ENCODE results near the gene SBF1. TPM values are rescaled to one million over a fixed set of nuclear protein-coding genes. Genes with fewer than 3 reads are reported as not detected.

The SBF1 gene
- total and polyA plus RNA-seq, 2 of the 13 experiments (the other 11 are each of a cell fraction or from before 2014, with no cell fraction given): 31.7 to 40.9 TPM

GRCh38 chr22:50498322-50498890 is 23.6 kb upstream of the SBF1 start (continued):
- TF ChIP-seq, protein P1, sequence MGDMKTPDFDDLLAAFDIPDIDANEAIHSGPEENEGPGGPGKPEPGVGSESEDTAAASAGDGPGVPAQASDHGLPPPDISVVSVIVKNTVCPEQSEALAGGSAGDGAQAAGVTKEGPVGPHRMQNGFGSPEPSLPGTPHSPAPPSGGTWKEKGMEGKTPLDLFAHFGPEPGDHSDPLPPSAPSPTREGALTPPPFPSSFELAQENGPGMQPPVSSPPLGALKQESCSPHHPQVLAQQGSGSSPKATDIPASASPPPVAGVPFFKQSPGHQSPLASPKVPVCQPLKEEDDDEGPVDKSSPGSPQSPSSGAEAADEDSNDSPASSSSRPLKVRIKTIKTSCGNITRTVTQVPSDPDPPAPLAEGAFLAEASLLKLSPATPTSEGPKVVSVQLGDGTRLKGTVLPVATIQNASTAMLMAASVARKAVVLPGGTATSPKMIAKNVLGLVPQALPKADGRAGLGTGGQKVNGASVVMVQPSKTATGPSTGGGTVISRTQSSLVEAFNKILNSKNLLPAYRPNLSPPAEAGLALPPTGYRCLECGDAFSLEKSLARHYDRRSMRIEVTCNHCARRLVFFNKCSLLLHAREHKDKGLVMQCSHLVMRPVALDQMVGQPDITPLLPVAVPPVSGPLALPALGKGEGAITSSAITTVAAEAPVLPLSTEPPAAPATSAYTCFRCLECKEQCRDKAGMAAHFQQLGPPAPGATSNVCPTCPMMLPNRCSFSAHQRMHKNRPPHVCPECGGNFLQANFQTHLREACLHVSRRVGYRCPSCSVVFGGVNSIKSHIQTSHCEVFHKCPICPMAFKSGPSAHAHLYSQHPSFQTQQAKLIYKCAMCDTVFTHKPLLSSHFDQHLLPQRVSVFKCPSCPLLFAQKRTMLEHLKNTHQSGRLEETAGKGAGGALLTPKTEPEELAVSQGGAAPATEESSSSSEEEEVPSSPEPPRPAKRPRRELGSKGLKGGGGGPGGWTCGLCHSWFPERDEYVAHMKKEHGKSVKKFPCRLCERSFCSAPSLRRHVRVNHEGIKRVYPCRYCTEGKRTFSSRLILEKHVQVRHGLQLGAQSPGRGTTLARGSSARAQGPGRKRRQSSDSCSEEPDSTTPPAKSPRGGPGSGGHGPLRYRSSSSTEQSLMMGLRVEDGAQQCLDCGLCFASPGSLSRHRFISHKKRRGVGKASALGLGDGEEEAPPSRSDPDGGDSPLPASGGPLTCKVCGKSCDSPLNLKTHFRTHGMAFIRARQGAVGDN (CRISPR knock-in tag; IDR thresholded peaks at IDR 0.05): peak; percentile 56
- TF ChIP-seq YY1 (IDR thresholded peaks at IDR 0.05; ENCODE audit: insufficient read depth, insufficient replicate concordance, low read depth, low read length) (peak; percentile 17), ZNF879 (CRISPR knock-in tag; IDR thresholded peaks at IDR 0.05) (peak; percentile 59; the same call in 1 of the 2 replicates), CAMTA2 (CRISPR knock-in tag; IDR thresholded peaks at IDR 0.05; ENCODE audit: borderline replicate concordance) (no peak), GATAD1 (CRISPR knock-in tag; IDR thresholded peaks at IDR 0.05) (peak; percentile 64), ARID2 (CRISPR knock-in tag; IDR thresholded peaks at IDR 0.05; ENCODE audit: borderline replicate concordance) (0 out of 2 replicates have a peak, but pooled peaks have one; percentile 34), ATF4 (CRISPR knock-in tag; IDR thresholded peaks at IDR 0.05) (no peak), ZNF329 (CRISPR knock-in tag; IDR thresholded peaks at IDR 0.05; ENCODE audit: low read depth) (no peak), MIER2 (CRISPR knock-in tag; IDR thresholded peaks at IDR 0.05) (peak; percentile 72), SP4 (CRISPR knock-in tag; IDR thresholded peaks at IDR 0.05) (0 out of 2 replicates have a peak, but pooled peaks have one; percentile 25), PATZ1 (CRISPR knock-in tag; IDR thresholded peaks at IDR 0.05) (peak; percentile 62), TFDP2 (CRISPR knock-in tag; IDR thresholded peaks at IDR 0.05) (peak; percentile 14; the same call in 1 of the 2 replicates), RXRB (CRISPR knock-in tag; IDR thresholded peaks at IDR 0.05; ENCODE audit: borderline replicate concordance) (0 out of 2 replicates have a peak, but pooled peaks have one; percentile 19), ZSCAN9 (CRISPR knock-in tag; IDR thresholded peaks at IDR 0.05; ENCODE audit: borderline replicate concordance) (no peak), HMGA1 (CRISPR knock-in tag; conservative IDR thresholded peaks at IDR 0.05) (no peak), SNAPC2 (CRISPR knock-in tag; IDR thresholded peaks at IDR 0.05) (peak; percentile 66; the same call in 1 of the 2 replicates), ZNF83 (CRISPR knock-in tag; IDR thresholded peaks at IDR 0.05; ENCODE audit: borderline replicate concordance) (no peak)
- TF ChIP-seq, protein P2, sequence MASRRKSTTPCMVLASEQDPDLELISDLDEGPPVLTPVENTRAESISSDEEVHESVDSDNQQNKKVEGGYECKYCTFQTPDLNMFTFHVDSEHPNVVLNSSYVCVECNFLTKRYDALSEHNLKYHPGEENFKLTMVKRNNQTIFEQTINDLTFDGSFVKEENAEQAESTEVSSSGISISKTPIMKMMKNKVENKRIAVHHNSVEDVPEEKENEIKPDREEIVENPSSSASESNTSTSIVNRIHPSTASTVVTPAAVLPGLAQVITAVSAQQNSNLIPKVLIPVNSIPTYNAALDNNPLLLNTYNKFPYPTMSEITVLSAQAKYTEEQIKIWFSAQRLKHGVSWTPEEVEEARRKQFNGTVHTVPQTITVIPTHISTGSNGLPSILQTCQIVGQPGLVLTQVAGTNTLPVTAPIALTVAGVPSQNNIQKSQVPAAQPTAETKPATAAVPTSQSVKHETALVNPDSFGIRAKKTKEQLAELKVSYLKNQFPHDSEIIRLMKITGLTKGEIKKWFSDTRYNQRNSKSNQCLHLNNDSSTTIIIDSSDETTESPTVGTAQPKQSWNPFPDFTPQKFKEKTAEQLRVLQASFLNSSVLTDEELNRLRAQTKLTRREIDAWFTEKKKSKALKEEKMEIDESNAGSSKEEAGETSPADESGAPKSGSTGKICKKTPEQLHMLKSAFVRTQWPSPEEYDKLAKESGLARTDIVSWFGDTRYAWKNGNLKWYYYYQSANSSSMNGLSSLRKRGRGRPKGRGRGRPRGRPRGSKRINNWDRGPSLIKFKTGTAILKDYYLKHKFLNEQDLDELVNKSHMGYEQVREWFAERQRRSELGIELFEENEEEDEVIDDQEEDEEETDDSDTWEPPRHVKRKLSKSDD (CRISPR knock-in tag; IDR thresholded peaks at IDR 0.05; ENCODE audit: low read depth): no peak

Measured in HepG2 (cell line).